ENCODE data around the gene ARL2.

ARL2 gene

DNA sequence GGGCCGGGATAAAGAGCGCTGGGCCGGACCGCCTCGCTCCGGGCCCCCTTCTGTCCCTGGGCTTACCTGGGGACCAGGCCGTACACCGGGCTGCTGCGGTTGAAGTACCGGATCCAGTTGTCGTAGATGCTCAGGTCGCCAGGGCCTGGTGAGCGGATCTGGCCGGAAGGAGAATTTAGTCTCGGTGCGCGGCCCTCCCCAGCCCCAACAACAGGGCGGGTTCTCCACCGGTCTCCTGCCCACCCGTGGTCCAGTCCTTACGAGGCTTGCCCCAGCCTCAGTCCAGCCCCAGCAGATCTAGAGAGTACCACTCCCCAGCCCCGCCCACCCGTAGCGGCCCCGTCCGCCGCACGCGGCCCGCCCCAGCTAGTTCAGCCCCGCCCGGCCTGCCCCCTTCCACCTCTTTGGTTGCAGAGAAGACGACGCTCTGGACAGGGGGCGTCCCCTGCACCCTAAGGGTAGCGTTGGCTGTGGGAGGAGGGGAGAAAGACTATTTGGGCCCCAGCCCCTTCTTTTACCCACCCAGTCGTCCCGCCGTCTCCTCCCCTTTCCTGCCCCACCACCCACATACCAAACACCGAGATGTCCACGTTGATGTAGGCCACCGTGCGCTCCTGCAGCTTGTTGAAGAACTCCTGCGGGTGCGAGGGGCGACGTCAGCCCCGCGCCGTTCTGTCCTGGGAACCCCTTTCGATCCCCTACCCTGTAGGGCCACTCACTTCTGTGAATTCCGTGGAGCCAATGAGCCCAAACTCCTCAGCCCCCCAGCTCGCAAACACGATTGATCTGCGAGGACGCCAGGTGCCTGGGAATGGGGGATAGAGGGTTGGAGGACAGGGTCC lies 33.8 kb downstream of the ARL2 start:
- no peak for DNase-seq (ENCODE audit: low read depth)

GRCh38 chr11:65051398-65051858 lies 37.5 kb downstream of the ARL2 start:
- DNase-seq (ENCODE audit: low read depth) = no peak

GRCh38 chr11:65053827-65054508 lies 40.0 kb downstream of the ARL2 start:
- no peak for DNase-seq (ENCODE audit: low read depth)

DNA sequence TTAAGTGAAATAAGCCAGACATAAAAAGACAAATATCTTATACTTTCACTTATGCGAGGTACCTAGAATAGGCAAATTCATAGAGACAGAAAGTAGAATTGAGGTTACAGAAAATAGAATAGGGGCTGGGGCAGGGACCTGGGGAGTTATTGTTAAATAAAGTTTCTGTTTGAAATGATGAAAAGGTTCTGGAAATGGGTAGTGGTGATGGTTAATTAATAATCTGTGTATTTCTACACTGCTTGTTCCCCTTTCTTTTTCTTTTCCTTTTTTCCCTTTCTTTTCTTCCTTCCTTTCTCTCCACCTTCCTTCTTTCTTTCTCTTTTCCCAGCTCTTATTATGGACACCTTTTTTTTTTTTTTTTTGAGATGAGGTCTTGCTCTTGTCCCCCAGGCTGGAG lies 41.6 kb downstream of the ARL2 start:
- no peak for DNase-seq (ENCODE audit: low read depth)

- no peak for DNase-seq (ENCODE audit: low read depth)
Observed at GRCh38 chr11:65056999-65057398, 43.0 kb downstream of the ARL2 start.

DNA sequence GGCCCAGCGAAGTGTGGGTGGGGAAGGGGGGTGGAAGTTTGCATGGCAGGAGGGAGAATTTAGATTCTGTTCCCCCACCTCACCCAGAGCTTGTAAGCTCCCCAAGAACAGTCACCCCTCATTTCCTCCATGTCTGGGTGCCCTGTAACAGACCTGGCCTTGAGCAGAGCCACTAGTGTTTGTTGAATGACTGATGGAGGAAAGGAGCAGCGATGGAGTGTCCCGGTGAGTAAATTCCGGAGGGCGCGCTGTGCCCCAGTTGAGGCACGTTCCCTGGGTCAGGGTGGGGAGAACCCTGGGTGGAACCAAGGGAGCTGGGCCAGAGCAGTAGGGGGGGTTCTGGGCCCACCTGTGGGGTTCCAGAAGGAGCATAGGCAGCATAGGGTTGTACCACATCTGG lies 43.6 kb downstream of the ARL2 start:
- DNase-seq (ENCODE audit: low read depth) = no peak

- no peak for DNase-seq (ENCODE audit: low read depth)
Observed at GRCh38 chr11:65058012-65058411, 44.1 kb downstream of the ARL2 start.

DNA sequence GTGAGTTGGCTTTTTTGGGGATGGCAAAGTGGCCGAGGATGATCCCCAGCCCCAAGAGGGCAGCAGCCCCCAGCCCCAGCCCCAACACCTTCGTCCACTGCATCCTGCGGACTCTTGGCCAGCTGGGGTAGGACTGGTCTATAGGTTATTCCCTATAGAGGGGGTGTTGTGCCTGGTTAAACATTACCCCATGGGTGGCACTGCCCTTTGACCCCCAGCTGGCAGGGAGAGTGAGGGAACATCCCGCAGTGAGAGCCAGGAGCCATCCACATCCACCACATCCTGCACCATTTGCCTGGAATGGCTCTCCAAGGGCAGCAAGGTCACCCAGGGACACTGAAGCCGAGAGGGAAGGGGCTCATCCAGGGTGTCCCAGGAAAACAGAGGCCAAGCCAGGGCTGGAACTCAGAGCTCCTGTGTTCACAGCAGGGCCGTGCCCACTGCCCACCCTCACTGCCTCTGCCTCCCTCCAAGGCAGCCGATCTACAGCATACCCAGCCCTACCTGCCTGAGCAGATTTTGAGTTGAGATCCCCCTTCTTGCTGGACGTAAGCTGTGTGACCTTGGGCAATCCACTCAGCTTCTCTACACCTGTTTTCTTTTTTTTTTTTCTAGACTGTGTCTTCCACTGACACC lies 44.6 kb downstream of the ARL2 start, which contains the start of gene NAALADL1:
TSS of gene NAALADL1 (minus strand) at position 135 of the 636 bp plus-strand sequence. CDS start at position 103, 32 bp downstream.
- DNase-seq (ENCODE audit: low read depth) = no peak

GRCh38 chr11:65059523-65059922 lies 45.6 kb downstream of the ARL2 start:
- no peak for DNase-seq (ENCODE audit: low read depth)

DNA sequence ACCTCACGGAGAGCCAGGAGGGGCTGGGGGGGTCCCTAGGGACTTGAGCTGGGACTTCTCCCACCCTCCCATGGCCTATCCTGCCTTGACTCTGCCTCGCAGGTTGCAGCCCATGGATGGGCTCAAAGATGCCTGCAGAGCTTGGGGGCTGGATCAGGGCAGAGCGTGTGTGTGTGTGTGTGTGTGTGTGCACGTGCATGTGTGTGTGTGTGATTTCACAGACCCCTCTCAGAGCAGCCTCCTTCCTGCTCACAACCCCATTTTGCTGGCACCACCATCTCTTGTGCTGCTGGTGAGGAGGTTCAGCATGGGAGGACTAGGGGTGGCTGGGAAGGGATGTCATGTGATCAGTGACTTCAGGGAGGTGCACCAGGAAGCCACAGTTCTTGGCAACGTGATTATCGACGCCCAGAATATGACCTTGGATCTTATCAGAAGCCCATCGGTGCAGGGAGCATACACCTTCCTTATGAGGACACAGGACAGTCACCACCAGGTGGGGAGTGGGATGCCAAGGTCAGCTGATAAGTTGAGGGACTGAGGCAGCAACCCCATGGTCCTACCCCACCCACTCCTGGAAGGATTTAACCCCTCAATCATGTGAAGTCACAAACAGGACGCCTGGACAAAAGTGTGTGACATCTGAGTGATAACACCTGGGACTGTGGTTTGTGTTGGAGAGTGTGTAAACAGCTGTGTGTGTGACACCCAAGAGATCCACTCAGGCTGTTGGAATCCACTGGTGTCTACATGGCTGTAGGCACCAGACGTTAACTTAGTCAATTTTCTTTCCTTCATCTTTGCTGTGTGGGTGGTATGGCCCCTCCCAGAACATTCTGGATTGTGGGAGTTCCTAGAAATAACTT lies 46.2 kb downstream of the ARL2 start:
- no peak for DNase-seq (ENCODE audit: low read depth)

DNA sequence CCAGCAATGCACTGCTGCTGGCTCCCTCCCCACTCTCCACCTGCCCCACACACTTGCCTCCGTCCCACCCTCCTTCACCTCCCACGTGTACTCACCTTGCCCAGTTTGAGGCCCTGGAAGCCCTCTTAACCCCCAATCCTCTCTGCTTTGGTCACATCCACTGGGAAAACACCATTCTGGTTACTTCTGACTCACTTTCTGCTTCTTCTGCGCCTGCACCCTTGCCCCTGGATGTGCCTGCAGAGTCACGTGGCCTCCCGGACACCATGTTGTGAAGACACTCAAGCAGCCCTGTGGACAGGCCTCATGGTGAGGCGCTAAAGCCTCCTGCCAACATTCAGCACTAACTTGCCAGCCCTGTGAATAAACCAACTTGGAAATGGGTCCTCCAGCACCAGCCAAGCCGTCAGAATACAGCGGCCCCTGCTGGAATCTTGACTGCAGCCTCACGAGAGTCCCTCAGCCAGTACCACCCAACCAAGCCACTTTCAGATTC lies 47.0 kb downstream of the ARL2 start:
- DNase-seq (ENCODE audit: low read depth) = no peak

DNA sequence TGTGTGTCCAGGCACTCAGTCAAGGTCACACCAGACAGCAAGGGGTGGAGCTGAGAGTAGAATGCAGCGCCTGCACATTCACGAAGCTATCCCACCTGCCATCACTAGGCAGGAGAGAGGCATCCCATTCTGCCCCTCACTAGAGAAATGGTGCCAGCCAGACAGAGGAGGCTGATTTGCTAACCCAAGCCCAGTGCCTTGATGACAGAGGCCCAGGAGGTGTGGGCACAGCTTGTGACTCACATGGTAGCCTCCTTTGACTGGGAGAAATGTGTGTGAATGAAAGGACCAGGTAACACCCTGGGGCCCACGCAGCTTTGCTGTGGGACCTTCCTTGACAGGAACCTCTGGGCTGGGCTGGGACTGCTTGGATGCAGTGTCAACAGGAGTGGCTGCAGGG lies 49.6 kb downstream of the ARL2 start:
- no peak for DNase-seq (ENCODE audit: low read depth)

- no peak for DNase-seq (ENCODE audit: low read depth)
Observed at GRCh38 chr11:65064847-65065240, 50.9 kb downstream of the ARL2 start.

GRCh38 chr11:65065851-65066250 lies 51.9 kb downstream of the ARL2 start:
- no peak for DNase-seq (ENCODE audit: low read depth)

- no peak for DNase-seq (ENCODE audit: low read depth)
Observed at GRCh38 chr11:65066315-65066714, 52.4 kb downstream of the ARL2 start.

DNA sequence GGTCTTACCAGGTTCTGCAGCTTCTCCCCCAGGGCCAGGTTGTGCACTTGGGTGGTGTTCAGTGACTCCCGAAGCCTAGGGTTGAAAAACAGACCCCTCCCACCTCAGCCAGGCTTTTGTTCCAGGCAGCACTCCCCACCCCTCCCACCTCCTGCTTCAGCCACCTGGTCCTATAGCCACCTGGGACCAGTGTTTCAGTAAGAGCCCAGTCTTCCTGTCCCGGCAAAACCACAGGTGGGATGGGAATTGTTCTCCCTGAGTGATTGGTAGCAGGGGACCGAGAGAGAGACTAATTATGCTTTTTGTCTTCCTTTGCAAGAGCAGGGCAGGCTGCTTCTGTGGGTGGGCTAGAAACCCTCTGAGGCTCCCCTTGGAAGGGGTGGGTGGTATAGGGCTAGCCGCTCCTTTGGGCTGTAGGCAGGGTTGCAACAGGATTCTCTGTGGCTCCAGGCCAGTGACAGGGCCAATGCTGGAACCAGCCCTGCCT lies 52.9 kb downstream of the ARL2 start:
- no peak for DNase-seq (ENCODE audit: low read depth)

DNA sequence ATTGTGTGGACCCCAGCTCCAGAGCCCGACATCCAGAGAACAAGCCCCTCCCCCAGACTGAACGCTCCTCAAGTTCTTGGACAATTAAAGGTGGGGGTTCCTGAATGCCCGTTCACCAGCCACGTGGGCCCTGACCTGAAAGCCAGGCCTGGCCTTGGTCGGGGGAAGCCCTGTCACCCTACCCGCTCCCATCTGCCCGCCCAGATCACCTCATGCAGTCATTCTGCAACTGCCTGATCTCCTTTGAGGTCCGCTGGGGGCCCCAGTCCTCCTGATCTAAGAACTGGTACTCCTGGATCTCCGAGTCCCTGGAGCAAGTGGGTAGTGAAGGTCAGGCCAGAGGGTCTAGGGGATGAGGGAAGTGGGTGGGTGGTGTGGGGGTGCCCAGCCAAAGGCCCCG lies 53.5 kb downstream of the ARL2 start:
- DNase-seq (ENCODE audit: low read depth) = no peak

GRCh38 chr11:65069217-65069616 lies 55.3 kb downstream of the ARL2 start:
- DNase-seq (ENCODE audit: low read depth) = no peak
